Choroid plexus epithelial cell (primary cell): ENCODE measurements around the gene FAM20A.
A peak's percentile ranks its signal among the peaks of the same experiment; 100 is the strongest.

Experiments used
- DNase-seq: peaks from one replicate; pipeline ENCODE4 v3.0.0-alpha.2; 2010; ENCODE audit warnings: low read depth
- H3K4me3 ChIP-seq: 2 replicates; pipeline ENCODE4 v1.5.1; 2011; ENCODE audit warnings: low read depth, mild to moderate bottlenecking, control low read depth, low read length, moderate library complexity
- CTCF ChIP-seq: conservative IDR thresholded peaks from 2 replicates; pipeline ENCODE4 v1.5.1; 2011; ENCODE audit warnings: low read depth, mild to moderate bottlenecking, control low read depth, inconsistent platforms, low read length, moderate library complexity

Gene FAM20A

GRCh38 chr17:68608515-68609130 lies 7.5 kb upstream of the FAM20A start:
- no peak for DNase-seq
- no peak for TF ChIP-seq CTCF
- no peak overlapping the region for H3K4me3 ChIP-seq

GRCh38 chr17:68606451-68607307 lies 5.5 kb upstream of the FAM20A start:
- H3K4me3 ChIP-seq: no peak overlapping the region
- TF ChIP-seq CTCF: no peak
- DNase-seq: no peak

- no peak for TF ChIP-seq CTCF
- no peak for DNase-seq
Measured at GRCh38 chr17:68605914-68606313, 4.7 kb upstream of the FAM20A start.

GRCh38 chr17:68603656-68604055 lies 2.5 kb upstream of the FAM20A start:
- DNase-seq: no peak
- no peak for TF ChIP-seq CTCF
- no peak overlapping the region for H3K4me3 ChIP-seq

More at GRCh38 chr17:68605914-68606313, 4.7 kb upstream of the FAM20A start:
- no peak overlapping the region for H3K4me3 ChIP-seq

- no peak overlapping the region for H3K4me3 ChIP-seq
- no peak for DNase-seq
- TF ChIP-seq CTCF: no peak
Measured at GRCh38 chr17:68603027-68603426, 1.9 kb upstream of the FAM20A start.

GRCh38 chr17:68602289-68602688 lies 1.1 kb upstream of the FAM20A start:
- H3K4me3 ChIP-seq: no peak overlapping the region
- no peak for TF ChIP-seq CTCF
- peak; percentile 5 for DNase-seq
